AG04449 (cell line): Measurements from ENCODE around the gene HRH4.

Experiments
- CTCF ChIA-PET: fragments of 350-600 bp; formaldehyde crosslinking; extraction: SDS; loops from one replicate; lab custom pipeline; 2021; ENCODE audit warnings: antibody characterized with exemption; lab: Yijun Ruan, JAX
- POLR2A ChIA-PET: fragments of 400-600, 350-600 bp; formaldehyde crosslinking; extraction: SDS; loops from one replicate; lab custom pipeline; 2020; ENCODE audit warnings: antibody characterized with exemption, inconsistent platforms; lab: Yijun Ruan, JAX
- DNase-seq: peaks from one replicate; pipeline ENCODE4 v3.0.0-alpha.2; 2010; ENCODE audit warnings: low read depth, low spot score
- H3K4me3 ChIP-seq: 2 replicates; pipeline ENCODE4 v1.5.1; 2011; ENCODE audit warnings: low read depth, mild to moderate bottlenecking, control low read depth, low read length
- CTCF ChIP-seq: IDR thresholded peaks from one replicate; pipeline ENCODE4 v1.5.1; 2011; ENCODE audit warnings: mild to moderate bottlenecking, moderate library complexity, low read length, control low read depth, inconsistent platforms; ENCODE audit not compliant: insufficient read depth; ENCODE audit errors: missing control alignments

The HRH4 gene

DNA sequence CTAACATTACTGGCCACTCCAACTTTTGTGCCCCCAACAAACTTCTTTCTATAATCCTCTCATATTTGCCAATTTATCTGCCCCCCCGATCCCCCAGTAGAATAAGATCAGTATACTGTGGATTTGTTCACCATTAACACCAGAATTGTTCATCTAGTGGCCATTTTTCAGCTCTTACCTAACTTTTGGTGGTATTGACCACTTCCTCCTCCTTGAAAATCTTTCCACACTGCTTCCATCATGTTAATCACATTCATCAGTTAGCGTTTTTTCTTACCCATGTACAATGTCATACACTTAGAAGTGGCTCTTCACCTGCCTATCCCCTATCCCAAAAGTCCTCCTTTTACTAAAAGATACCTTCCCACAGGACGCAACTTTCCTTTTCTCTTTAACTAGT, 27.8 kb upstream of the HRH4 start:
- TF ChIP-seq CTCF, result no peak
- H3K4me3 ChIP-seq, result no peak overlapping the region
- no peak for DNase-seq
- ChIA-PET POLR2A (no interaction called here), CTCF (interaction anchor here (1.0 to 2.3 kb wide), 3 partner anchors 15 to 73 kb away, joined by 4 to 7 read pairs (median 6); no protein-coding TSS in a partner anchor)

- ChIA-PET CTCF (interaction anchor here (1.3 to 1.5 kb wide), 2 partner anchors 52 to 77 kb away, joined by 5 read pairs; no protein-coding TSS in a partner anchor), POLR2A (no interaction called here)
- DNase-seq, result no peak
- TF ChIP-seq CTCF, result no peak
- H3K4me3 ChIP-seq, result no peak overlapping the region
Observed at GRCh38 chr18:24436939-24437338, 23.5 kb upstream of the HRH4 start.

GRCh38 chr18:24443870-24444269, 16.6 kb upstream of the HRH4 start:
- CTCF ChIA-PET, result interaction anchor here (1.0 to 1.3 kb wide), 4 partner anchors 9 to 84 kb away, joined by 3 to 5 read pairs (median 4); no protein-coding TSS in a partner anchor
- TF ChIP-seq CTCF, result no peak
- POLR2A ChIA-PET, result no interaction called here
- no peak for DNase-seq
- no peak overlapping the region for H3K4me3 ChIP-seq

- no peak for TF ChIP-seq CTCF
- no peak overlapping the region for H3K4me3 ChIP-seq
- no peak for DNase-seq
- ChIA-PET POLR2A (no interaction called here), CTCF (interaction anchor here (0.7 to 2.3 kb wide), 6 partner anchors 12 to 87 kb away, joined by 3 to 20 read pairs (median 4); no protein-coding TSS in a partner anchor)
Observed at GRCh38 chr18:24446453-24446852, 14.0 kb upstream of the HRH4 start.

GRCh38 chr18:24446953-24447538, 13.4 kb upstream of the HRH4 start:
- no peak overlapping the region for H3K4me3 ChIP-seq
- POLR2A ChIA-PET, result no interaction called here
- no peak for DNase-seq
- peak; percentile 14 for TF ChIP-seq CTCF
- CTCF ChIA-PET, result interaction anchor here (0.7 to 2.3 kb wide), 7 partner anchors 13 to 280 kb away, joined by 3 to 20 read pairs (median 4); no protein-coding TSS in a partner anchor

GRCh38 chr18:24447961-24448360, 12.5 kb upstream of the HRH4 start:
- H3K4me3 ChIP-seq, result no peak overlapping the region
- TF ChIP-seq CTCF, result no peak
- ChIA-PET CTCF (interaction anchor here (0.8 to 2.3 kb wide), 4 partner anchors 14 to 42 kb away, joined by 3 to 20 read pairs (median 4); no protein-coding TSS in a partner anchor), POLR2A (no interaction called here)
- no peak for DNase-seq
